Keratinocyte (primary cell): ENCODE data around the gene ISOC2. TPM values are rescaled to one million over a fixed set of nuclear protein-coding genes. Genes with fewer than 3 reads are reported as not detected.

Experiments
- DNase-seq: peaks from one replicate; pipeline ENCODE4 v3.0.0-alpha.2; 2011; ENCODE audit warnings: low read depth, missing footprints, low spot score
- FAIRE-seq: peaks from 2 replicates; lab custom pipeline; 2011; peaks lifted over from hg19 to GRCh38; lab: Jason Lieb, UNC
- H2AFZ ChIP-seq: 2 replicates; pipeline ENCODE4 v1.6.0; 2012; ENCODE audit warnings: low read length, control low read depth, inconsistent platforms; ENCODE audit not compliant: control insufficient read depth
- H3K27ac ChIP-seq: 2 replicates; pipeline ENCODE4 v1.5.1; 2011; ENCODE audit warnings: low read length; ENCODE audit not compliant: control insufficient read depth, insufficient read depth
- H3K27me3 ChIP-seq: 3 replicates; pipeline ENCODE4 v1.6.0; 2011; ENCODE audit warnings: low read length; ENCODE audit not compliant: control insufficient read depth, insufficient read depth; ENCODE audit errors: extremely low read depth
- H3K36me3 ChIP-seq, 2 experiments: 2 replicates in 1 of 2; 3 replicates in 1 of 2; pipeline ENCODE4 v1.5.1; 2011; ENCODE audit warnings: low read length in 2 of 2, mild to moderate bottlenecking in 1 of 2; ENCODE audit not compliant: control insufficient read depth in 2 of 2, insufficient read depth in 2 of 2; ENCODE audit errors: extremely low read depth in 1 of 2
- H3K4me1 ChIP-seq: 3 replicates; pipeline ENCODE4 v1.5.1; 2011; ENCODE audit warnings: low read length; ENCODE audit not compliant: control insufficient read depth, insufficient read depth; ENCODE audit errors: extremely low read depth
- H3K4me2 ChIP-seq: 3 replicates; pipeline ENCODE4 v1.6.0; 2011; ENCODE audit warnings: low read depth, low read length; ENCODE audit not compliant: control insufficient read depth, insufficient read depth; ENCODE audit errors: extremely low read depth
- H3K4me3 ChIP-seq, 3 experiments: fragments of 200-600 bp in 1 of 3; sonication (generic) in 1 of 3; 2 replicates in 2 of 3; 3 replicates in 1 of 3; pipeline ENCODE4 v1.5.1; 2011 to 2016; ENCODE audit warnings: low read length in 3 of 3, mild to moderate bottlenecking in 3 of 3, control low read depth in 2 of 3, inconsistent platforms in 1 of 3, low read depth in 1 of 3, mixed read lengths in 1 of 3, mixed run types in 1 of 3, moderate library complexity in 1 of 3; ENCODE audit not compliant: control insufficient read depth in 2 of 3, insufficient read depth in 2 of 3; ENCODE audit errors: extremely low read depth in 1 of 3
- H3K79me2 ChIP-seq: 2 replicates; pipeline ENCODE4 v1.6.0; 2012; ENCODE audit warnings: low read length; ENCODE audit not compliant: control insufficient read depth, insufficient read depth
- H3K9ac ChIP-seq: 3 replicates; pipeline ENCODE4 v1.6.0; 2011; ENCODE audit warnings: low read length; ENCODE audit not compliant: control insufficient read depth, insufficient read depth; ENCODE audit errors: extremely low read depth
- H3K9me1 ChIP-seq: 3 replicates; pipeline ENCODE4 v1.6.0; 2011; ENCODE audit warnings: low read length; ENCODE audit not compliant: control insufficient read depth, insufficient read depth; ENCODE audit errors: extremely low read depth
- H3K9me3 ChIP-seq: 2 replicates; pipeline ENCODE4 v1.5.1; 2012; ENCODE audit warnings: low read depth, low read length; ENCODE audit not compliant: control insufficient read depth
- H4K20me1 ChIP-seq: 3 replicates; pipeline ENCODE4 v1.6.0; 2011; ENCODE audit warnings: low read length; ENCODE audit not compliant: control insufficient read depth, insufficient read depth; ENCODE audit errors: extremely low read depth
- EZH2 ChIP-seq: IDR thresholded peaks from one replicate; pipeline ENCODE4 v1.6.1; 2012; ENCODE audit warnings: inconsistent platforms, mild to moderate bottlenecking, low read length, moderate library complexity
- dilution Hi-C: fragments of 300-500 bp; cut with MboI; formaldehyde crosslinking; loops from one replicate; pipeline ENCODE4 v1.7.0; 2020; ENCODE audit warnings: low sequenced_read_pairs; ENCODE audit not compliant: extremely low pct_ligation_motif_present
- polyA plus RNA-seq, 5 experiments: library from polyadenylated mRNA; depleted of rRNA in 3 of 5; stranded (reverse) in 3 of 5; stranded (forward) in 1 of 5; unstranded in 1 of 5; fragments of >200 nt; gene quantifications; 1 replicate in 1 of 5; 2 replicates in 3 of 5; 3 replicates in 1 of 5; pipeline versions ENCODE4 v1.2.1 to v1.2.3, GENCODE V29; 2011 to 2012; ENCODE audit warnings: missing spikeins in 2 of 5, low read depth in 1 of 5, low replicate concordance in 1 of 5
- TF ChIP-seq, protein P1 (sequence below), 3 experiments: IDR thresholded peaks in 1 of 3; conservative IDR thresholded peaks in 1 of 3; optimal IDR thresholded peaks in 1 of 3; 2 replicates in 2 of 3; 3 replicates in 1 of 3; pipeline versions ENCODE3 to v1.5.1; 2011; ENCODE audit warnings: low read length in 3 of 3, mild to moderate bottlenecking in 3 of 3, moderate library complexity in 2 of 3, control low read depth in 1 of 3, inconsistent platforms in 1 of 3; ENCODE audit not compliant: insufficient read depth in 2 of 3; ENCODE audit errors: extremely low read depth in 1 of 3

The ISOC2 gene
- polyA plus RNA-seq, 1 donor (not counting 4 experiments of a cell fraction or from before 2014, with no cell fraction given) = 24.5 TPM

DNA sequence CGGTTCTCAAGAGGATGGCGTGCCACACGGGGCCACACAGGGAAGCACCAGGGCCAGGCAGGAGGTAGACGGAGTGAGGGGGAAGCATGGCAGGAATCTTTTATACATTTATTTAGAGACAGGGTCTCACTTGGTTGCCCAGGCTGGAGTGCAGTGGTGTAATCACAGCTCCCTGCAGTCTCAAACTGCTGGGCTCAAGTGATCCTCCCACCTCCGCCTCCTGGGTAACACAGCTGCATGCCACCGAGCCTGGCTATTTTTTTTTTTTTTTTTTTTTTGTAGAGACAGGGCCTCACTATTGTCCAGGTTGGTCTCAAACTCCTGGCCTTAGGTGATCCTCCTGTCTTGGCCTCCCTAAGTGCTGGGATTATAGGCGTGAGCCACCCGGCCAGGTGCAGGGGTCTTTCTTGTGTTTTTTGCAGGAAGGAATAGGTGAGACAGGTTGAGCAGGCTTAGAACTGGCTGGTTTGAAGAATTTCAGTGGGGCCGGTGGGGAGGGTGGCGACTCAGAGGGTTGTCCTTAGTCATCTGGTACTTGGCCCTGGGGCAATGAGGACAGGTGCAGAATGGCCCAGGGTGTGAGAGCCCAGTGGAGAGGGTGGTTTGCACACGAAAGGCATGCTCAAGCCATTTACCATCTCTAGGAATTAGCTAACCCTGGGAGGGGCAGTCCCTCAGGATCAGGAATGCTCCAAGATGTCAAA, 34.4 kb upstream of the ISOC2 start:
- dilution Hi-C loops = no loop called here
- H3K79me2 ChIP-seq = no peaks in the 10 kb centered on the region
- peaks cover 48% of the 10 kb centered on the region for H3K27me3 ChIP-seq
- no peaks in the 10 kb centered on the region for H3K9me1 ChIP-seq
- DNase-seq = no peak
- no peaks in the 10 kb centered on the region for H3K9me3 ChIP-seq
- H3K4me3 ChIP-seq = no peak overlapping the region
- peaks cover 6% of the 10 kb centered on the region for H3K4me1 ChIP-seq
- H3K27ac ChIP-seq = no peak overlapping the region
- H4K20me1 ChIP-seq = no peaks in the 10 kb centered on the region
- no peak for FAIRE-seq
- no peaks in the 10 kb centered on the region for H3K36me3 ChIP-seq
- no peak overlapping the region for H3K9ac ChIP-seq
- no peak overlapping the region for H2AFZ ChIP-seq
- no peak overlapping the region for H3K4me2 ChIP-seq
- TF ChIP-seq, protein P1, sequence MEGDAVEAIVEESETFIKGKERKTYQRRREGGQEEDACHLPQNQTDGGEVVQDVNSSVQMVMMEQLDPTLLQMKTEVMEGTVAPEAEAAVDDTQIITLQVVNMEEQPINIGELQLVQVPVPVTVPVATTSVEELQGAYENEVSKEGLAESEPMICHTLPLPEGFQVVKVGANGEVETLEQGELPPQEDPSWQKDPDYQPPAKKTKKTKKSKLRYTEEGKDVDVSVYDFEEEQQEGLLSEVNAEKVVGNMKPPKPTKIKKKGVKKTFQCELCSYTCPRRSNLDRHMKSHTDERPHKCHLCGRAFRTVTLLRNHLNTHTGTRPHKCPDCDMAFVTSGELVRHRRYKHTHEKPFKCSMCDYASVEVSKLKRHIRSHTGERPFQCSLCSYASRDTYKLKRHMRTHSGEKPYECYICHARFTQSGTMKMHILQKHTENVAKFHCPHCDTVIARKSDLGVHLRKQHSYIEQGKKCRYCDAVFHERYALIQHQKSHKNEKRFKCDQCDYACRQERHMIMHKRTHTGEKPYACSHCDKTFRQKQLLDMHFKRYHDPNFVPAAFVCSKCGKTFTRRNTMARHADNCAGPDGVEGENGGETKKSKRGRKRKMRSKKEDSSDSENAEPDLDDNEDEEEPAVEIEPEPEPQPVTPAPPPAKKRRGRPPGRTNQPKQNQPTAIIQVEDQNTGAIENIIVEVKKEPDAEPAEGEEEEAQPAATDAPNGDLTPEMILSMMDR (optimal IDR thresholded peaks at IDR 0.05 in 1 of 3, IDR thresholded peaks at IDR 0.05 in 1 of 3, conservative IDR thresholded peaks at IDR 0.05 in 1 of 3; ENCODE audit: extremely low read depth in 1 of 3, insufficient read depth in 2 of 3, low read length in 3 of 3) = no peak

DNA sequence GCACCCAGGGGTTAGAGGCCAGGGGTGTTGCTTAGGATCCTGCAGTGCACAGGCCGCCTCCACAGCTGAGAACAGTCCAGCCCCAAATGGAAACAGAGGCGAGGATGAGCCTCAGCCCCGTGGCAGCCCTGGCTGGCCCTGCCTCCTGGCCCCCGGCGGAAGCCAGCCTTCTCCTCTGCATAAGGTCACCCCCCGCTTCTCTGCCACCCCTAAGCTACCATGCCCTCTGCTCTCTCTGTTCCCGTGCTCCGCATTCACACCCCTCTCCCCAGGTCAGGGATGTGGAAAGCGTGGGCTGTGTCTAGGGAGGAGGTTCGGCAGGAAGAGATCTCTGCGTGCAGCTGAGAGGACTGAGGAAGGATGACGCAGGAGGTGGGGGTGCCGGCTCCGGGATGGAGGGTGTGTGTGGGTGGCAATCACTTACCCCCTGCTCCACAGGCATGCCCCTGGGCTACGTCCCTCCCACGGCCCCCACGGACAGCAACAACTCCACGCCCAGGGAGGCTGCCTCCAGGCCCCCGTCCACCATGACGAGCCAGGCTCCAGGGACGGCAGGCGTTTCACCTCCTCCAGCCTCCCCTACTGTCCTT, 32.8 kb upstream of the ISOC2 start:
- dilution Hi-C loops = no loop called here
- DNase-seq (no peak), FAIRE-seq (no peak)
- Histone ChIP-seq H3K4me1 (peaks cover 6% of the 10 kb centered on the region), H3K4me3 (no peak overlapping the region), H3K79me2 (no peaks in the 10 kb centered on the region), H2AFZ (no peak overlapping the region), H3K9ac (no peak overlapping the region), H3K36me3 (no peaks in the 10 kb centered on the region), H3K27me3 (peaks cover 50% of the 10 kb centered on the region), H3K27ac (no peak overlapping the region), H3K4me2 (no peak overlapping the region), H3K9me3 (no peaks in the 10 kb centered on the region), H3K9me1 (no peaks in the 10 kb centered on the region), H4K20me1 (no peaks in the 10 kb centered on the region)
- TF ChIP-seq EZH2 = no peak
- TF ChIP-seq, protein P1 (optimal IDR thresholded peaks at IDR 0.05 in 1 of 3, IDR thresholded peaks at IDR 0.05 in 1 of 3, conservative IDR thresholded peaks at IDR 0.05 in 1 of 3; ENCODE audit: extremely low read depth in 1 of 3, insufficient read depth in 2 of 3, low read length in 3 of 3) = no peak
